GM20000 (cell line): ENCODE results near the gene MBNL2.

Source experiments
- DNase-seq: peaks from one replicate; pipeline ENCODE4 v3.0.0; 2012; ENCODE audit warnings: low spot score
- TF ChIP-seq, protein P1 (sequence below): IDR thresholded peaks from 2 replicates; pipeline ENCODE4 v1.5.1; 2012; ENCODE audit warnings: mild to moderate bottlenecking, control low read depth; ENCODE audit errors: extremely low read depth, missing control alignments

The MBNL2 gene

DNA sequence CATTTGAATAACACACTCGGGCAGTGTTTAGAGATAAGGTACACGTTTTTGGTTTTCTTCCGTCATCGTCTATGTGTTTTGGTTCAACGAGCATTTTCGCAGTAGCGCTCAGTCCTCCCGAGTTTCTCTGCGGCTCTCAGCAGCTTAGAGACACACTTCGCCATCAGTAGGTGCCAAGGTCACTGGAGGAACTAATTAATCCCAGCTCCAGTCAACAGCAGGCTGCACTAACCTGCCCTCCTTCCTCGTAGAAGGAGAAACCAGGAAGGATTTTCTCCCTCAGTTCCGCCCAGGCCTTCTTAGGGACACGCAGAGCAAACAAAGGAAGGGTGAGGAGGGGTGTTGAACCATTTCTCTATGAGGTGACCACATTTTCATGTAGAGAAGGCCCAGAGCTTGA lies 12.6 kb downstream of the MBNL2 start:
- DNase-seq = no peak
- TF ChIP-seq, protein P1, sequence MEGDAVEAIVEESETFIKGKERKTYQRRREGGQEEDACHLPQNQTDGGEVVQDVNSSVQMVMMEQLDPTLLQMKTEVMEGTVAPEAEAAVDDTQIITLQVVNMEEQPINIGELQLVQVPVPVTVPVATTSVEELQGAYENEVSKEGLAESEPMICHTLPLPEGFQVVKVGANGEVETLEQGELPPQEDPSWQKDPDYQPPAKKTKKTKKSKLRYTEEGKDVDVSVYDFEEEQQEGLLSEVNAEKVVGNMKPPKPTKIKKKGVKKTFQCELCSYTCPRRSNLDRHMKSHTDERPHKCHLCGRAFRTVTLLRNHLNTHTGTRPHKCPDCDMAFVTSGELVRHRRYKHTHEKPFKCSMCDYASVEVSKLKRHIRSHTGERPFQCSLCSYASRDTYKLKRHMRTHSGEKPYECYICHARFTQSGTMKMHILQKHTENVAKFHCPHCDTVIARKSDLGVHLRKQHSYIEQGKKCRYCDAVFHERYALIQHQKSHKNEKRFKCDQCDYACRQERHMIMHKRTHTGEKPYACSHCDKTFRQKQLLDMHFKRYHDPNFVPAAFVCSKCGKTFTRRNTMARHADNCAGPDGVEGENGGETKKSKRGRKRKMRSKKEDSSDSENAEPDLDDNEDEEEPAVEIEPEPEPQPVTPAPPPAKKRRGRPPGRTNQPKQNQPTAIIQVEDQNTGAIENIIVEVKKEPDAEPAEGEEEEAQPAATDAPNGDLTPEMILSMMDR = no peak

DNA sequence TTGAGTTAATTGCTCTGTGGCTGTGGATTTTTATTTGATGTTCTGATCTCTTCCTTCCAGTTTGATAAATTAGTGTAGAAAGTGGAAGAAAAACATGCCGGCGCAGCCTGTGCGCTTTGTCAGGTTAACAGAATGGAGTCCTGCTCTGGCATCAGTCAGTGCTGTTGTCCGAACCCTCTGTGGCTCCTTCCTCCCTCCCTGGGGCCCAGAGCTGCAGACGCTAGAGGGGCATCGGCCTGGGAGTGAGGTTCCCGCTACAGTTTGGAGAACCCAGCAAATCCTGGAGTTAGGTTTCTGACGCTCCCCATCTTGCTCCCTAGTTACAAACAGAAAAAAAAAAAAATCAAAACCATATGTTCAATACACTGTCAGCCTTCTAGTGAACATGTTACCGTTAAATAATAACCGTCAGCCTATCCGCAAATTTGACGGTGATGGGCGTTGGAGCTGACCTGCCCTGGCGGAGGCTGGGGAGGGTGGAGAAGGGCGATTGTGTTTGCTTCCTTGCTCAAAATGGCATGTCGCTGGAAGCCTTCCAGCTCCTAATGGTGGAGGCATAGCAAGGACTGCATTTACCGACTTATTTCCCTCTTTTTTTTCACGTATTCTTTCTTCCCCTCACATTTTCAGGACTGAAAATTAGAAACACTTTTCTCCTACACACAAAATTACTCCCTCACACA lies 13.6 kb downstream of the MBNL2 start:
- DNase-seq = no peak

DNA sequence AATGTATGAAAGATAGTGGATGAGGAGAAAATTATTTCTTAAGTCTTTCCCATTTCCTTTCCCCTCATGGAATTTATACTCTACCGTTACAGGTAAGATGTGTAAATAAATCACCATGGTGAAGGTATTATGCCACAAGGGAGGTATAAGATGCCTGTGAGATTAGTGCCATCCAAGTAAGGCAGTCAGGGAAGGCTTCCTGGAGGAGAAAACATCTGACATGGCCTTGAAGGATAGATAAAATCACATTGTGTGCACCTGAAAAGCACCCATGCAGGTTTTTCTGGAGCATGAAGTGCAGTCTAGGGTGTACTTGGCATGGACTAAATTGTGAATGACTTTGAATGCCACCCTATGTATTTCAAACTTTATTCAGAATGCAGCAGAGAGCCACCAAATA lies 15.3 kb downstream of the MBNL2 start:
- TF ChIP-seq, protein P1 = no peak

More for the DNA sequence above, 13.6 kb downstream of the MBNL2 start:
- TF ChIP-seq, protein P1 = no peak

DNA sequence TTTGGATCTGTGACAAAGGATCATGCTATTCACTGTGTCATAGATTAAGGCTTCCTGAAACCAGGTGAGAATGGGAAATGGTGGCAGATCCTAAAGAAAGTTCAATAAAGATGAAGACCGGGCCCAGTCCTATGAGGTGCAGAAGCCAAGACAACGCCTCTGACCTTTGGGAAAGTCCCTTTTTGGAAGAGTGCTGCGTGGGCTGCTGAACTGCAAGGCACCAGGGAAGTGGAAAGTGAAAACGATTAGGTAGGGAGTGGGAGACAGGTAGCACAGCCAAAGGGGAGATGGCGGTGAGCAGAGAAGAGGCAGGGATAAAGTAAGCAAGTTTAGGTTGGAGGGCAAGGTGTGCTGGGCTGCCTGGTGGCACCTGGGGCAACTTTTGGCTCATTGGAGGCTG lies 16.3 kb downstream of the MBNL2 start:
- TF ChIP-seq, protein P1 = no peak
- DNase-seq = no peak

More for the DNA sequence above, 15.3 kb downstream of the MBNL2 start:
- DNase-seq = no peak

DNA sequence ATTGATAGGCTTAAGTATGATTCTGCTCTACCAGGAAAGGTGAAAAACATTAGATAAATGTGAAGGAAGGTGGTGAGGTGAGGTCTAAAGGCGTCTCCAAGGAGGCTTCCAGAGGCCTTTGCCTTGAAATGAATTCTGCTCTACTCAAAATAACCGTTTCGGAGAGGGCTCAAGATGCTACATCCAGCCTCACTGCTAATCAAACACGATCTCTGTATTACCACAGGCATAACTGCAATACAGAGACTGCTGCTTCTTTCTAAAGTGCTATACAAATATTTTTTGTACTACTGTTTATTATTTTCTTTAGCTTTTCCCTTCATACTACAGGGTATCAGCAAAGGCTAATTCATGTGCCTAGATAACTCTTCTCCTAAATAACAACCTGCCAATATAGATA lies 16.8 kb downstream of the MBNL2 start:
- TF ChIP-seq, protein P1 = no peak
- no peak for DNase-seq

DNA sequence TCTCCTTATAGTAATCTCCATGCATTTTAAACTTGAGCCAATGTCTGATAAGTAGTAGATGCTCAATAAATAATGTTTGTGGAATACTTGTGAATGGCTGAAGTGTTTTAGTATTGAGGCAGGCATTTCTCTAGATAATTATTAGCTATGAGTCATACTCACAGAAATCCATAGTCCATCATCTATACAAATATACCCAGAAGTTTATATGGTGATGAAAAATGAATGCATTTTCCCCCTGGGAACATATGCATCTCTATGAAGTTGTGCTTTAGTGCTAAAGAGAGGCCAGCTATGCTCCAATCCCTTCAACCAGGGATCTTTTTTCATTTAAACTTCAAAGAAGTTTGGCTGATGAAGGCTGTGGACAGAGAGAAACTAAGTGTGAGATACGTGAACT lies 17.2 kb downstream of the MBNL2 start:
- TF ChIP-seq, protein P1 = no peak

DNA sequence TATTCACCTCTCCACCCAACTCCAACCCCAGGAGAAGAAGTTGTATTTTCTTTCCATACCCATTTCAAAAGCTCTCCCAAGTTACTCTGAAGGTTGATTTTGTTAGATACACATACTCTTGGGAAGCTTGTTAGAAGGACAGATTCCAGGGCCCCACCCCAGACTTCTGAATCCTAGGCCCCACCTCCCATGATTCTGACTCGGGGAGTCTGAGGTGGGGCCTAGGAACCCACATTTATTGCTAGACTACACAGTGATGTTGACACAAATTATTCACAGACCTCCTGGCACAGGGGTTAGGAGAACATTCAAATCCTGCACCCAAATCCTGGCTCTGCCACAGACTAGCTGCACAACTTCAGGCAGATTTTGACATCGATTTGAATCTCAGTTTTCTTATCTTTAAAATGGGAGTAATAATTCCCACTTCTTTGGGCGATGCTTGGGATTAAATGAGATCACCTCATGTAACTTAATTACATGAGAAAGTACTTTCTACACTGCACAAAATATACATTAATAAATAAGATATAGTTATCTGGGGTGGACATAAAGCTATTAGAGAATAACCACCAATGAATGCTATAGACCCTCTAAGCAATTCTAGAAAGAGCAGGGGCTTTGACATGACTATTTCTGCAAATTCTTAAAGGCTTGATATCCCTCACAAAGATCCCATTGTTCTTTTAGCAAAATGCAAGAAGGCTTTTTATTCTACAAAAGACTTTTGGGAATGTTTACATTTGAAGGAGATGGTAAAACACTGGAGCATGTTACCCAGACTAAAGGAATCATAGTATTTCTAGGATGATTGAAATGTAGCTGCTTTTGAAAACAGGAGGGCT lies 18.0 kb downstream of the MBNL2 start:
- DNase-seq = no peak

More for the DNA sequence above, 17.2 kb downstream of the MBNL2 start:
- DNase-seq = no peak

More for the DNA sequence above, 18.0 kb downstream of the MBNL2 start:
- TF ChIP-seq, protein P1 = no peak
